DND-41 (cell line): Measurements from ENCODE around the gene BTLA.
A peak's percentile ranks its signal among the peaks of the same experiment; 100 is the strongest.
"Not testable (repeated sequence)": the region's sequence is repeated elsewhere in the genome, so short reads cannot be mapped to it uniquely, and the experiment has no call there.

Source experiments
- ATAC-seq: fragments of 200-7000 bp; cut with Tn5 transposase; 3 replicates; pipeline ENCODE4 v1.9.1; 2021; ENCODE audit warnings: low read depth; ENCODE audit not compliant: insufficient read depth
- DNase-seq: peaks from one replicate; pipeline ENCODE4 v3.0.0-alpha.2; 2020
- H2AFZ ChIP-seq: 2 replicates; pipeline ENCODE4 v1.6.0; 2012; ENCODE audit warnings: low read depth, low read length
- H3K27ac ChIP-seq: 2 replicates; pipeline ENCODE4 v1.5.1; 2012; ENCODE audit warnings: low read length, inconsistent platforms
- H3K27me3 ChIP-seq: fragments of 200-600 bp; sonication (generic); 2 replicates; pipeline ENCODE4 v1.6.0; 2012; ENCODE audit warnings: low read length, mild to moderate bottlenecking, inconsistent platforms; ENCODE audit not compliant: insufficient read depth, poor library complexity
- H3K36me3 ChIP-seq: 2 replicates; pipeline ENCODE4 v1.5.1; 2012; ENCODE audit warnings: low read length, inconsistent platforms; ENCODE audit not compliant: insufficient read depth
- H3K4me1 ChIP-seq: 2 replicates; pipeline ENCODE4 v1.5.1; 2012; ENCODE audit warnings: mild to moderate bottlenecking, low read length; ENCODE audit not compliant: insufficient read depth
- H3K4me2 ChIP-seq: 2 replicates; pipeline ENCODE4 v1.6.0; 2012; ENCODE audit warnings: mild to moderate bottlenecking, moderate library complexity, low read length, inconsistent platforms; ENCODE audit not compliant: insufficient read depth
- H3K4me3 ChIP-seq, 2 experiments: fragments of 200-600 bp in 1 of 2; shearing (Covaris generic) in 1 of 2; 2 replicates each; pipeline ENCODE4 v1.5.1; 2012 to 2016; ENCODE audit warnings: inconsistent platforms in 2 of 2, low read length in 2 of 2, mild to moderate bottlenecking in 2 of 2, low read depth in 1 of 2, moderate library complexity in 1 of 2
- H3K79me2 ChIP-seq: 2 replicates; pipeline ENCODE4 v1.6.0; 2012; ENCODE audit warnings: low read length, inconsistent platforms; ENCODE audit not compliant: insufficient read depth
- H3K9ac ChIP-seq: 2 replicates; pipeline ENCODE4 v1.6.0; 2012; ENCODE audit warnings: low read depth, mild to moderate bottlenecking, inconsistent platforms, low read length, moderate library complexity
- H3K9me3 ChIP-seq: 2 replicates; pipeline ENCODE4 v1.5.1; 2012; ENCODE audit warnings: low read length, moderate library complexity, mild to moderate bottlenecking, inconsistent platforms; ENCODE audit not compliant: insufficient read depth, severe bottlenecking
- H4K20me1 ChIP-seq: 2 replicates; pipeline ENCODE4 v1.6.0; 2012; ENCODE audit warnings: low read length; ENCODE audit not compliant: insufficient read depth
- EZH2 ChIP-seq: IDR thresholded peaks from 3 replicates; pipeline ENCODE4 v1.6.1; 2012; ENCODE audit warnings: borderline replicate concordance, low read depth, mild to moderate bottlenecking, moderate library complexity, low read length, inconsistent platforms; ENCODE audit not compliant: severe bottlenecking
- TF ChIP-seq, protein P1 (sequence below): IDR thresholded peaks from 2 replicates; pipeline ENCODE4 v1.5.1; 2012; ENCODE audit warnings: borderline replicate concordance, low read length, moderate library complexity, mild to moderate bottlenecking; ENCODE audit not compliant: poor library complexity, severe bottlenecking; ENCODE audit errors: extremely low read depth

The BTLA gene

DNA sequence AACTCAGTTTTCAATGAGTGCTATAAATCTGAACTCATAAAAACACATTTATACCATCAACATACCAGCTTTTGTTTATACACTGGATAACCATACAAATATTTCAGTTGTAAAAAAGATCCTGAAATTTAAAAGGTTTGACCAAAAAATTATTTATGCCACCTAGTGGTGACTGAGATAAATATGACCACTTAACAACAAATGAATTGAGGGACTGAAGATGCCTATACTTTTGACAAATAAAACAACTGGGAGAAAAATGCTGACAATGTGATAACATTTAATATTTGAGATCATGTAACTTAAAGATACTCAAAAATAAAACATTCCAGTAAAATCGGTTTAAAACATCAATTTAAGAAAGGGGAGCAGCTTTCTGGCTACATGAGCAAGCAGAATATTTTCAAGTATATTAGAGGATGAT is 32.1 kb upstream of the BTLA start:
- no peak overlapping the region for H3K27ac ChIP-seq
- no peaks in the 10 kb centered on the region for H3K4me1 ChIP-seq
- DNase-seq (no peak), ATAC-seq (peak; percentile 62)
- H3K9ac ChIP-seq: no peak overlapping the region
- H3K27me3 ChIP-seq: no peaks in the 10 kb centered on the region
- no peak for TF ChIP-seq EZH2
- TF ChIP-seq, protein P1, sequence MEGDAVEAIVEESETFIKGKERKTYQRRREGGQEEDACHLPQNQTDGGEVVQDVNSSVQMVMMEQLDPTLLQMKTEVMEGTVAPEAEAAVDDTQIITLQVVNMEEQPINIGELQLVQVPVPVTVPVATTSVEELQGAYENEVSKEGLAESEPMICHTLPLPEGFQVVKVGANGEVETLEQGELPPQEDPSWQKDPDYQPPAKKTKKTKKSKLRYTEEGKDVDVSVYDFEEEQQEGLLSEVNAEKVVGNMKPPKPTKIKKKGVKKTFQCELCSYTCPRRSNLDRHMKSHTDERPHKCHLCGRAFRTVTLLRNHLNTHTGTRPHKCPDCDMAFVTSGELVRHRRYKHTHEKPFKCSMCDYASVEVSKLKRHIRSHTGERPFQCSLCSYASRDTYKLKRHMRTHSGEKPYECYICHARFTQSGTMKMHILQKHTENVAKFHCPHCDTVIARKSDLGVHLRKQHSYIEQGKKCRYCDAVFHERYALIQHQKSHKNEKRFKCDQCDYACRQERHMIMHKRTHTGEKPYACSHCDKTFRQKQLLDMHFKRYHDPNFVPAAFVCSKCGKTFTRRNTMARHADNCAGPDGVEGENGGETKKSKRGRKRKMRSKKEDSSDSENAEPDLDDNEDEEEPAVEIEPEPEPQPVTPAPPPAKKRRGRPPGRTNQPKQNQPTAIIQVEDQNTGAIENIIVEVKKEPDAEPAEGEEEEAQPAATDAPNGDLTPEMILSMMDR: peak; percentile 63
- peaks cover 86% of the 10 kb centered on the region for H3K36me3 ChIP-seq
- H2AFZ ChIP-seq: no peak overlapping the region
- no peaks in the 10 kb centered on the region for H3K79me2 ChIP-seq
- no peak overlapping the region for H3K4me2 ChIP-seq
- H4K20me1 ChIP-seq: no peaks in the 10 kb centered on the region
- H3K9me3 ChIP-seq: no peaks in the 10 kb centered on the region
- no peak overlapping the region for H3K4me3 ChIP-seq

DNA sequence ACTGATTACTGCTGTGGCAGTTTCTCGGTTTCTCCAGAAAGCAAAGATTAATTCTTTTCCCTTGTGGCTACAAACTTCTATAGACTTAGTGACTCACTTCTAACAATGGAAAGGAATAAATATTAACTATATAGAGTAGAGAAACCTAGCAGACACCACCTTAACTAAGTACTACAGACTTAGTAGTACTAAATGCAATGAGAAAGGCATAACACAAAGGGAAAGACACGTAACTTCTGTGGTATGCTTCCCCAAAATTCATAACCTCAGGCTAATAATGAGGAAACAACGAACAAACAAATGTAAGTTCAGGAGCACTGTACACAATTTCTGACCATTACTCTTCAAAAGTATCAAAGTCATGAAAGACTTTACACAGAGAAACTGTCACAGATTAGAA is 31.3 kb upstream of the BTLA start:
- peaks cover 78% of the 10 kb centered on the region for H3K36me3 ChIP-seq
- no peaks in the 10 kb centered on the region for H4K20me1 ChIP-seq
- H3K9ac ChIP-seq: no peak overlapping the region
- H2AFZ ChIP-seq: no peak overlapping the region
- H3K27ac ChIP-seq: no peak overlapping the region
- no peaks in the 10 kb centered on the region for H3K79me2 ChIP-seq
- no peak overlapping the region for H3K4me2 ChIP-seq
- ATAC-seq: no peak
- H3K9me3 ChIP-seq: no peaks in the 10 kb centered on the region
- DNase-seq: no peak
- H3K4me3 ChIP-seq: no peak overlapping the region
- TF ChIP-seq, protein P1: no peak
- no peak for TF ChIP-seq EZH2
- H3K27me3 ChIP-seq: no peaks in the 10 kb centered on the region
- H3K4me1 ChIP-seq: no peaks in the 10 kb centered on the region

DNA sequence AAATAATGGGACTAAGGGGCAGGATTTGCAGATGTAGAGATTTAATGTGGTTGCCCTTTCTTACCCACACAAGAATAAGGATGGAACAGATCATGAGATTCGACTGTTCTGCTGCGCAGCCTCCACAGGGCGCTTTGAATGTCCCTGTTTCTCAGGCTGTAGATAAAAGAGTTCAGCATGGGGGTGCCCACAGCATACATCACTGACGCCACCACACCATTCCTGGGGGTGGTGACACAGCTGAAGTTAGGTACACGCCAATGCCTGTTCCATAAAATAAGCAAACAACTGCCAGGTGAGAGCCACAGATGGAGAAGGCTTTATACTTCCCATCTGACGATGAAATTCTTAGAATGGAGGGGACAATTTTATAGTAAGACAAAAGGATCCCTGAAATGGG is 24.9 kb upstream of the BTLA start:
- not testable (repeated sequence) for H3K4me2 ChIP-seq, ATAC-seq, H4K20me1 ChIP-seq

DNA sequence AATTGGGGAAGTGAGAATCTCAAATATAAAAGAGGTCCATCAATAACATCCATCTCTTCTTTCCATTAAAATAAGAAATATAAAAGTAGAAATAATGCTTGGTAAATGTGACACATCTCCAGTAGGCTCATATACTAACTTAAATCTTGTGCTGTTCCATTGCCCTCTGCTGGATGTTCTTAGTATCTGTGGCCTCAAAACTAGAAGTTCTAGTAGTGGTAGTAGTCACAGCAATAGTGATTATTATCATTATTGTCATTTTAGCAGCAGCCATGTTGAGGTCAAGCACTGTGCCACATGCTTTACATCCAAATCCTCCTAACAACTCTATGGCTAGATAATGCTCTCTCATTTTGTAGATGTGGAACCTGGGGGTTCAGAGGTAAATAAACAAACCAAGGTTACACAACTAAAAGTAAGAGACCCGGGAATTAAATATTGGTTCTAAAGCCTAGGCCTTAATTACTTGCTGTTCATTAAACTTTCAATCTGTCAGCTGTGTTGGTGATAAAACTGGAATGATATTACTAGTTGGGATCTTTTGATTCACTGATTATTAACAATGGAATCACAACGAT is 20.2 kb upstream of the BTLA start:
- H3K4me2 ChIP-seq: no peak overlapping the region
- H3K4me3 ChIP-seq: no peak overlapping the region
- peak; percentile 90 for ATAC-seq
- no peaks in the 10 kb centered on the region for H3K27me3 ChIP-seq
- H3K9ac ChIP-seq: no peak overlapping the region
- DNase-seq: peak; percentile 29
- H2AFZ ChIP-seq: no peak overlapping the region
- no peaks in the 10 kb centered on the region for H3K36me3 ChIP-seq
- TF ChIP-seq, protein P1: peak; percentile 78
- TF ChIP-seq EZH2: no peak
- no peaks in the 10 kb centered on the region for H4K20me1 ChIP-seq
- H3K4me1 ChIP-seq: no peaks in the 10 kb centered on the region
- no peaks in the 10 kb centered on the region for H3K79me2 ChIP-seq
- no peaks in the 10 kb centered on the region for H3K9me3 ChIP-seq
- H3K27ac ChIP-seq: no peak overlapping the region

More for the DNA sequence above, 24.9 kb upstream of the BTLA start:
- H3K36me3 ChIP-seq: peaks cover 22% of the 10 kb centered on the region
- not testable (repeated sequence) for DNase-seq, H3K79me2 ChIP-seq, H3K9ac ChIP-seq, H2AFZ ChIP-seq, H3K9me3 ChIP-seq, H3K27ac ChIP-seq, H3K27me3 ChIP-seq, H3K4me3 ChIP-seq, H3K4me1 ChIP-seq

DNA sequence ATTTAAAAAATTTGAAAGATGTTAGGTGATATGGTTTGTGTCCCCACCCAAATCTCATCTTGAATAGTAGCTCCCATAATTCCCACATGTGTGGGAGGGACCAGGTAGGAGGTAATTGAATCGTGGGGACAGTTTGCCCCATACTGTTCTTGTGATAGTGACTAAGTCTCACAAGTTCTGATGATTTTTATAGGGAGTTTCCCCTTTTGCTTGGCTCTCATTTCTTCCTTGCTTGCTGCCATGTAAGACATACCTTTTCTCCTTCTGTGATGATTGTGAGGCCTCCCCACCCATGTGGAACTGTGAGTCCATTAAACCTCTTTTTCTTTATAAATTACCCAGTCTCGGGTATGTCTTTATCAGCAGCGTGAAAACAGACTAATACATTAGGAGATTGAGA is 19.7 kb upstream of the BTLA start:
- not testable (repeated sequence) for H3K79me2 ChIP-seq, H3K27ac ChIP-seq, H4K20me1 ChIP-seq, ATAC-seq, H2AFZ ChIP-seq, H3K27me3 ChIP-seq, H3K9ac ChIP-seq, H3K4me2 ChIP-seq, DNase-seq, H3K4me3 ChIP-seq, H3K4me1 ChIP-seq, H3K9me3 ChIP-seq, H3K36me3 ChIP-seq
